WERI-Rb-1 (cell line): ENCODE measurements around the gene USP16.

Source experiments
- DNase-seq: peaks from one replicate; pipeline ENCODE4 v3.0.0-alpha.2; 2020
- H3K27ac ChIP-seq: fragments of 250-450 bp; sonication (Bioruptor Pico); 2 replicates; pipeline ENCODE4 v1.5.1; 2020; ENCODE audit warnings: mild to moderate bottlenecking, moderate library complexity
- H3K27me3 ChIP-seq: fragments of 250-450 bp; sonication (Bioruptor Pico); 2 replicates; pipeline ENCODE4 v1.5.1; 2021; ENCODE audit warnings: mild to moderate bottlenecking, low read depth, moderate library complexity; ENCODE audit not compliant: insufficient read depth, severe bottlenecking
- H3K36me3 ChIP-seq: fragments of 250-450 bp; sonication (Bioruptor Pico); 2 replicates; pipeline ENCODE4 v1.5.1; 2020; ENCODE audit warnings: mild to moderate bottlenecking, moderate library complexity
- H3K4me3 ChIP-seq: 2 replicates; pipeline ENCODE4 v1.5.1; 2011; ENCODE audit warnings: low read depth, mild to moderate bottlenecking, control low read depth, low read length
- H3K9me3 ChIP-seq: fragments of 250-450 bp; sonication (Bioruptor Pico); 2 replicates; pipeline ENCODE4 v1.5.1; 2021; ENCODE audit warnings: mild to moderate bottlenecking, moderate library complexity; ENCODE audit not compliant: severe bottlenecking
- TF ChIP-seq, protein P1 (sequence below): IDR thresholded peaks from 2 replicates; pipeline ENCODE4 v1.5.1; 2011; ENCODE audit warnings: low read depth, mild to moderate bottlenecking, control low read depth, inconsistent platforms, low read length

USP16 gene

DNA sequence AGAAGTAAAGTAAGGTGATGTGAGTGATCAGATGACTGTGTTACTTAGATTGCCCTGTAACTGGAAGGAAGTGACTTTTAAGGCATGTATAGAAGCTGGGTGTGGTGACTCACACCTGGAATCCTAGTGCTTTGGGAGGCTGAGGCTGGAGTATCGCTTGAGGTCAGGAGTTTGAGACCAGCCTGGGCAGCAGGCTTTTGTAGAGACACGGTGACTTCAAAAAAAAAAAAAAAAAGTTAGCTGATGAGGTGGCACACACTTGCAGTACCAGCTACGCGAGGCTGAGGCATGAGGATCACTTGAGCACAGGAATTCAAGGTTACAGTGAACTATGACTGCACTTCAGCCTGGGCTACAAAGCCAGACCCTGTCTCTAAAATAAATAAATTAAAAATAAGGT, 2.3 kb upstream of the USP16 start:
- Histone ChIP-seq H3K36me3 (peaks cover 3% of the 10 kb centered on the region; the same call in 1 of the 2 replicates), H3K27ac (no peak overlapping the region), H3K27me3 (no peaks in the 10 kb centered on the region), H3K4me3 (no peak overlapping the region), H3K9me3 (peaks cover 5% of the 10 kb centered on the region)
- DNase-seq = no peak
- TF ChIP-seq, protein P1, sequence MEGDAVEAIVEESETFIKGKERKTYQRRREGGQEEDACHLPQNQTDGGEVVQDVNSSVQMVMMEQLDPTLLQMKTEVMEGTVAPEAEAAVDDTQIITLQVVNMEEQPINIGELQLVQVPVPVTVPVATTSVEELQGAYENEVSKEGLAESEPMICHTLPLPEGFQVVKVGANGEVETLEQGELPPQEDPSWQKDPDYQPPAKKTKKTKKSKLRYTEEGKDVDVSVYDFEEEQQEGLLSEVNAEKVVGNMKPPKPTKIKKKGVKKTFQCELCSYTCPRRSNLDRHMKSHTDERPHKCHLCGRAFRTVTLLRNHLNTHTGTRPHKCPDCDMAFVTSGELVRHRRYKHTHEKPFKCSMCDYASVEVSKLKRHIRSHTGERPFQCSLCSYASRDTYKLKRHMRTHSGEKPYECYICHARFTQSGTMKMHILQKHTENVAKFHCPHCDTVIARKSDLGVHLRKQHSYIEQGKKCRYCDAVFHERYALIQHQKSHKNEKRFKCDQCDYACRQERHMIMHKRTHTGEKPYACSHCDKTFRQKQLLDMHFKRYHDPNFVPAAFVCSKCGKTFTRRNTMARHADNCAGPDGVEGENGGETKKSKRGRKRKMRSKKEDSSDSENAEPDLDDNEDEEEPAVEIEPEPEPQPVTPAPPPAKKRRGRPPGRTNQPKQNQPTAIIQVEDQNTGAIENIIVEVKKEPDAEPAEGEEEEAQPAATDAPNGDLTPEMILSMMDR = no peak

DNA sequence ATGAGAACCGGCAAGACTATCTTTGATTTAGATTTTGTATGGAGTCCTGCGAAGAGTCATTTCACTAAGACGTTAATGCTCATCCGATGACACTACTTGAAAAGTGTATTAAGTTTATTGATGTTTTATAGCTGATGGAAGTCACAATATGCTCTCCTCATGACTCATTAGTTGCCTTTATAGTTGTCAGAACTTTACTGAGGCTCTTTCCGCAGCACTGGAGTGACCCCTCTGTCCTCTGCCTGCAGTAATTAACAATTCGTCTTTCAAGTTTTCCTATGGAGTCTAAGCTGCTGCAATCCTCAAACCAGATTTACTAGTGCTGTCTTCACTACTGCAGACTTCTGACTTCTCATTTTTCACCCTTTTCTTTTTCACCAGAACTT, 853 bp downstream of the USP16 start:
- Histone ChIP-seq H3K27ac (peak overlapping the region; percentile 98), H3K9me3 (peaks cover 5% of the 10 kb centered on the region), H3K27me3 (no peaks in the 10 kb centered on the region), H3K36me3 (peaks cover 21% of the 10 kb centered on the region), H3K4me3 (peak overlapping the region; percentile 84)
- no peak for DNase-seq
- TF ChIP-seq, protein P1 = no peak

- TF ChIP-seq, protein P1 = no peak
Observed at GRCh38 chr21:29029524-29029923, 5.1 kb downstream of the USP16 start.

GRCh38 chr21:29030909-29031308, 6.4 kb downstream of the USP16 start:
- no peak for DNase-seq
- H3K4me3 ChIP-seq = no peak overlapping the region
- peaks cover 70% of the 10 kb centered on the region for H3K36me3 ChIP-seq
- no peak overlapping the region for H3K27ac ChIP-seq
- no peaks in the 10 kb centered on the region for H3K9me3 ChIP-seq
- TF ChIP-seq, protein P1 = no peak
- no peaks in the 10 kb centered on the region for H3K27me3 ChIP-seq

More at GRCh38 chr21:29029524-29029923, 5.1 kb downstream of the USP16 start:
- H3K36me3 ChIP-seq = peaks cover 59% of the 10 kb centered on the region
- DNase-seq = no peak
- no peaks in the 10 kb centered on the region for H3K27me3 ChIP-seq
- H3K4me3 ChIP-seq = no peak overlapping the region
- H3K27ac ChIP-seq = no peak overlapping the region
- no peaks in the 10 kb centered on the region for H3K9me3 ChIP-seq

DNA sequence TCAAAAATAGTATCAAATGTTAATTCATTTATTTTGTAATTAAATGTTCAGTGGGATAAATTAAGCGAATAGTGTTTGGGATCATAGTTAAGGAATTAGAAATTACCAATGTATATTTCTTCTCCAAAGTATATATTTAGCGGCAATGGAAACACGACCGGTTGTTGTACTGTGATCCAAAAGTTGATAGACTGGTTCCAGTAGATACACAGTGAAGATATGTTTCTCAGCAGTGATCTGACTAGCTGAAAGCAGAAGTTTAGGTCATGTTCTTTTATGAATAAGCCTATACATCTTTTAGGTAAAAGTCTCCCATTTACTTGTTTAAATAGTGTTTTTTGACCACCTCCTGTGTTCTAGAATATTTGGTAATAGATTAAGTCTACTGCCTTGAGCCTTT, 8.8 kb downstream of the USP16 start:
- H3K36me3 ChIP-seq = peaks cover 90% of the 10 kb centered on the region
- no peak for DNase-seq
- no peaks in the 10 kb centered on the region for H3K27me3 ChIP-seq
- TF ChIP-seq, protein P1 = no peak
- H3K9me3 ChIP-seq = no peaks in the 10 kb centered on the region
- no peak overlapping the region for H3K27ac ChIP-seq
- H3K4me3 ChIP-seq = no peak overlapping the region

DNA sequence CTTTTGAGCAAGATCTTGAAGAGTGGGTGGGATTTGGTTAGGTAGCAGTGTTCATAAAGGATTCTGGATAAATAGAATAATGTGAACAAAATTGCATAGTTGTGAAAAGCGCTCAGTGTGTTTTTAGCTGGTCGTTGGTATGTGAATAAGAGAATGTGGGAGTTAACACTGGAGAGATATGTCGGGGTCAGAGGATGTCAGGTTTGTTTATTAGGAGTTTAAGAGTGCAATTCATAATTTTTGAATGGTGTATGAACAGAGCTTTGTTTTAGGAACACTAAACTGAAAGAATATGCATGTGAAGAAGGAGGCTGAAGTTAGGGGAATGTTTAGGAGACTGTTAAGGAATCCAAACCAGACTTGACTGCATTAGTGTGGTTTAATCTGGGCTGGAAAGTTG, 9.4 kb downstream of the USP16 start:
- H3K27ac ChIP-seq = no peak overlapping the region
- H3K36me3 ChIP-seq = peaks cover 90% of the 10 kb centered on the region
- H3K4me3 ChIP-seq = no peak overlapping the region
- no peaks in the 10 kb centered on the region for H3K9me3 ChIP-seq
- DNase-seq = no peak
- TF ChIP-seq, protein P1 = no peak
- H3K27me3 ChIP-seq = no peaks in the 10 kb centered on the region
